ENCODE data around the gene CPT1A.
"Not testable (repeated sequence)": the region's sequence is repeated elsewhere in the genome, so short reads cannot be mapped to it uniquely, and the experiment has no call there.

The CPT1A gene

GRCh38 chr11:68841718-68842426, at the start of gene CPT1A:
Gene CPT1A (minus strand): TSS chr11:68841916. CDS start chr11:68815474, 26,442 bp downstream.
- DNase-seq: peak; percentile 73

GRCh38 chr11:68890490-68891231, 48.9 kb upstream of the CPT1A start:
- DNase-seq: peak; percentile 46

DNA sequence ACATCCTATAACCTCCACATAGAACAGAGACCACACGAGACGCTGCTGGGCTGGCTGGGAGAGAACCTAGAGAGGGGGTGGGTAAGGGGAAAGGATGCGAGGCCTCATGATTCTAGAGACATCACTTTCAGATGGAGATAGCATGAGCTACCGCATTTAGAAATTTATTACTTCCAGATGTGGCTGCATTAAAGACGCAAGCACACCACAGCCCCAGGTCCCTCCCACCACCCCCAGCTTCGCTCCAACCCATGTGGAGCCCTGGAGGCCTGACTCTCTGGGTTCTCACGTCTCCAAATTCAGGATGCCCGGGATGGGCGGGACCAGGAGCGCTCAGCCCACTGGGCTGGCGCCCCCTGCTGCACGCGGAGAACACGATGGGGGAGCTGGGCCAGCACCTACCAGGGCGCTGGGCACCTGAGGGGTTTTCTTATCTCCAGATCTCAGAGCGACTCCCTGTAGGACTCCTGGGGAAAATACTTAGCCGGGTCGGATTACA, 48.3 kb upstream of the CPT1A start:
- DNase-seq: no peak

- DNase-seq: not testable (repeated sequence)
Measured at GRCh38 chr11:68884827-68885226, 43.1 kb upstream of the CPT1A start.

DNA sequence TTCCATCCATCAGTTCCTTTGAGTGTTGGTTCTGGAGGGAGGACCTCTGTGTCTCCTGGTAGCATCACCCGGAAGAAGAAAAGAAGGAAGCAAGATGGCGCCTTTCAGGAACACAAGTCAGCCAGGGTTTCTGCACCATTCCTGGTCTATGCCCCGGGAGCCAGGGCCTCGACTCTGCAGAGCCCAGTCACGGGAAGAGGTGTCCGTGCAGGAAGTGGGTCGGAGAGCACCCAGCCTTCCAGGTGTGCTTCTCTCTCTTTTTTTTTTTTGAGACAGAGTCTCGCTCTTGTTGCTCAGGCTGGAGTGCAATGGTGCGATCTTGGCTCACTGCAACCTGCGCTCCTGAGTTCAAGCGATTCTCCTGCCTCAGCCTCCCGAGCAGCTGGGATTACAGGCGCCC, 40.7 kb upstream of the CPT1A start:
- DNase-seq: no peak

- DNase-seq: no peak
Measured at GRCh38 chr11:68881320-68881719, 39.6 kb upstream of the CPT1A start.

DNA sequence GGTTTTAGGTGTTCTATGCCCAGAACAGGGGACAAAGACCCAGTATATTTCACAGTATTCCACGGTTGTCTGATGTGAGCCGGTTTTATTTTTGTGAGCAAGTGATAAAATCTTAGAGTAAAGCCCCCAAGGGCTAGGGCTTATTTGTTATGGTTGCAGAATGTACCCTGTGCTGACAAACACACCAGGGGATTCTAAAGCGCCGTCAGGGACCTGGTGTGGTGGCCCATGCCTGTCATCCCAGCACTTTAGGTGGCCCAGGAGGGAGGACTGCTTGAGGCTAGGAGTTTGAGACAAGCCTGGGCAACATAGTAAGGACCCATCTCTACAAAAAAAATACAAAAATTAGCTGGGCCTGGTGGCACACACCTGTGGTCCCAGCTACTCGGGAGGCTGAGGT, 39.1 kb upstream of the CPT1A start:
- DNase-seq: no peak

DNA sequence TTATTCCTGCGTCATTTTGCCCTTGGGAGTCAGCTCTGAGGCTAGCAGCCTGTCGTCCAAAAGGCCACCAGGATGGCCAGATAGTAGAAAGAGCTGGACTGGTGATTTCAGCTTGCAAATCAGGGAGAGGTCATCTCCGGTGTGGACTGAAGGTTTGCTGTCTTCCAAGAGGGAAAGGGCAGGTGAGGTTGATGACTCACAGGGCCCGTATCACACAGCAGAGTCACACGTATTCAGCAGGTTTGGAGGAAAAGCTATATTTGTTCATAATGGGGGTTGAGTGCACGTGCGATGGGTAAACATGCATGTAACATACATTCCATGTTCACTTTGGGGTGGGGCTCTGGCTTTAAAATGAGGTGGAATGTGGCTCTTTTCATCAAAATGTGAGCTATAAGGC, 36.3 kb upstream of the CPT1A start:
- DNase-seq: no peak

- DNase-seq: no peak
Measured at GRCh38 chr11:68872216-68873003, 30.7 kb upstream of the CPT1A start.

DNA sequence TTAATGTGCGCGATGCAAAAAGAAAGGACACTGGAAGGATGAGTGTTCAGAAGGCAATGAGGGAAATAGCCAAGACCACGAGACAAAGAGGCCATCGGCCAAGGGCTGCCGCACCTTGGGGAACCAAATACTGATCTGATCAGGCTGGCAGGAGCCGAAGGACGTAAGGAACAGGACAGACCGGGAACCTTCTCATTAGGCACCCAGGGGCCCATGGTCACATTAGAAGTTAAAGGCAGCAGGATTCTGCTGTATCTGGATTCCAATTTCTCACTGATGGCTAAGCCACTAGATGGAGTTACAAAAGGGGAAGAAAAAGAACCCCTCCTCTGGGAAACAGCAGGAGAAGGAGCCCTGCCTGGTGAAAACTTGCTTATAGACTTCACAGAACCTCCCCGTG, 28.8 kb upstream of the CPT1A start:
- DNase-seq: no peak

GRCh38 chr11:68868221-68868835, 26.6 kb upstream of the CPT1A start:
- no peak for DNase-seq

- DNase-seq: no peak
Measured at GRCh38 chr11:68867066-68867465, 25.4 kb upstream of the CPT1A start.

- no peak for DNase-seq
Measured at GRCh38 chr11:68865241-68865640, 23.5 kb upstream of the CPT1A start.

DNA sequence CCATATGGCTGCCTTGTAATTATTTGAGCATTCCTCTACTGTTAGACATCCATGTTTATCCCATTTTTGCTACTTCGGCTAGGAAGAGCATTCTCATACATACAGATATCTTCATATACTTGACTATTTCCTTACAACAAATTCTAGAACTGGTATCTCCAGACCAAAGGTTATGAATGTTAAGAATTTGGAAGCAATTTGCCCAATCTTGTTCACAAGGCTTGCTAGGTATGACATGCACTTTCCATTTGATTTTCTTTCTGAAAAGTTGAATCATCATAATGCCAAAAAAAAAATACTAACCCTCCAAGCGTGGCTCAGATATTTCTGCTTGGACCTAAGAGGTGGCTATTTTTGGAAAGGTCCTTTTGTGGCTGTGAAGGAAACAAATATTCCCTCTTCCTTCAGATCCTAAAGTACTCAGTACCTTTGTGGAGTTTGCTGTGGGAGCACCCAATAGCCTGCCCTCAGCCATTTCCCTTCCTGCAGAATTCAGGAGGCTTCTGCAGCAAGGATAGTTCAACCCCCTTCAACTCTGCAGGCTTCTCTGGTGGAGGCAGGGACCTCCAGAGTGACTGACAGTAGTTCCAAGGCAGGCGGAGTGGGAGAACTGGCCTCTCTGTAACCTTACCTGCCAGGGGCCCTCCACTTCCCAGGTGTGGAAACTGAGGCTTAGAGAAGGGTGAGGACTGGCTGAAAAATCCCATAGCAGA, 22.0 kb upstream of the CPT1A start:
- no peak for DNase-seq

DNA sequence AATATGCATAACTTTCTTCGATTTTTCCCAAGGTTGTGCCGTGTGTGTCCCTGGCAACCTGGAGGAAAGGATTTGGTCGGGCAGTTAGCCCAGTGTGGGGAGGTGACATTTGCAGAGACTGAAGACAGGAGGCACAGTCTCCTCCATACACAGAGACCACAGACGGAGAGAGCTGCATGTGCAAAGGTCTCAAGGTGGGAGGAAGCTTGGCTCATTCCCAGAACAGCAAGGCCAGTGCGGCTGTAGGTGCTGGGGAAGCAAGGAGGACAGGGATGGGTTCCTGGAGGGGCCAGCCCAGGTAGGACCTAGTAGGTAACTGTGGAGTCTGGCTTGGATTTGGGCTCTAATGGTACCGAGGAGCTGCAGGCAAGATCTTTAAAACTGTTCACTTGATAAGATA, 20.7 kb upstream of the CPT1A start:
- DNase-seq: no peak

GRCh38 chr11:68859123-68859522, 17.4 kb upstream of the CPT1A start:
- DNase-seq: no peak

DNA sequence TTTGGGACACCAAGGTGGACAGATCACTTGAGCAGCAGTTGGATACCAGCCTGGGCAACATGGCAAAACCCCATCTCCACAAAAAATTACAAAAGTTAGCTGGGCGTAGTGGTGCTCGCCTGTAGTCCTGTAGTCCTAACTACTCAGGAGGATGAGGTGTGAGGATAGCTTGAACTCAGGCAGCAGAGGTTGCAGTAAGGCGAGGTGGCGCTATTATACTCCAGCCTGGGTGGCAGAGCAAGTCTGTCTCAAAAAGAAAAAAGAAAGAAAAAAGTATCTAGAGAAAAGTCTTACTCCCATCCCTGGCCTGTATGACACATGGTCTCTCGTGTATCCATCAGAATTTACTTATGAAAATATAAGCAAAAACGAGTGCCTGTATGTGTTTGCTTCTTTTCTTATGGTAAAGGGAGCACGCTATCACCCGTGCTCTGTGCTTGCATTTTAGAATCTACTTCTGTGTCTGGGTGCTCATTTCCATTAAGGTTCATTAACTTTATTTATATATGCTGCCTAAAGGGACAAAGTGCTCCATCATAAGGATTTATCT, 15.4 kb upstream of the CPT1A start:
- DNase-seq: no peak

GRCh38 chr11:68856425-68857030, 14.8 kb upstream of the CPT1A start:
- not testable (repeated sequence) for DNase-seq

DNA sequence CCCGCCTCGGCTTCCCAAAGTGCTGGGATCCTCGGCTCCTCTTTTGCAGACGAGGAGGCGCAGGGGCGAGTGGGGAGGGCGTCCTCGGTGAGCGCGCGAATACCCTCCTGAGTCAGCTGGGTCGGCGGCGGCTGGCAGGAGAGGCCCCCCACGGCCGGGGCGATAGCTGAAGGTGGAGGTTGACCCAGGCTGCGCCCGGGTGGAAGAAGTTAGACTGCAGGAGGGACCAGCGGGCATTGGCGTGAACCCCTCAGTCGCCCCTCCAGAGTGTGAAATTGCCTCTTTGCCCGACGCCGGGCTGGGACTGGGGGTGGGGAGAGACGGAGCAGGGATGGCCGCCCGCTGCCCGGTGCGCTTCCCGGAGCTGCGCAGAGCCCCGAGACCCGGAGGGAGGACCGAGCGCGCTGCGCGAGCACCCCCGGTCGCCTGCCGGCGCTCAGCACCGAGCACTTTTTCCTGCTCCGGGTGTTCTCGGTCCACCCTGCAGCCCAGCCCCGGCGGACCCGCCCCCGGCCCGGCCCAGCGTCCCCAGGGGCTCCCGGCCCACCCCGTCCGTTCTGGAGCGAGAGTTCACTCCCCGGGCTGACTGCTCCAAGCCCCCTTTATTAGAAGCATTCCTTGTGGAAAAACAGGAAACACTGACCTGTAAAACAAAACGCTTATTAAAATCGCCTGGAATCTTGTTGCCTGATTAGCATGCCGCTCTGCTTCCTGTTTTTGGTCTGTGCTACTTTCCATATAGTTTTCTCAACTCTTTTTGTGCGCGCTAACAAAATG, 13.7 kb upstream of the CPT1A start:
- no peak for DNase-seq

DNA sequence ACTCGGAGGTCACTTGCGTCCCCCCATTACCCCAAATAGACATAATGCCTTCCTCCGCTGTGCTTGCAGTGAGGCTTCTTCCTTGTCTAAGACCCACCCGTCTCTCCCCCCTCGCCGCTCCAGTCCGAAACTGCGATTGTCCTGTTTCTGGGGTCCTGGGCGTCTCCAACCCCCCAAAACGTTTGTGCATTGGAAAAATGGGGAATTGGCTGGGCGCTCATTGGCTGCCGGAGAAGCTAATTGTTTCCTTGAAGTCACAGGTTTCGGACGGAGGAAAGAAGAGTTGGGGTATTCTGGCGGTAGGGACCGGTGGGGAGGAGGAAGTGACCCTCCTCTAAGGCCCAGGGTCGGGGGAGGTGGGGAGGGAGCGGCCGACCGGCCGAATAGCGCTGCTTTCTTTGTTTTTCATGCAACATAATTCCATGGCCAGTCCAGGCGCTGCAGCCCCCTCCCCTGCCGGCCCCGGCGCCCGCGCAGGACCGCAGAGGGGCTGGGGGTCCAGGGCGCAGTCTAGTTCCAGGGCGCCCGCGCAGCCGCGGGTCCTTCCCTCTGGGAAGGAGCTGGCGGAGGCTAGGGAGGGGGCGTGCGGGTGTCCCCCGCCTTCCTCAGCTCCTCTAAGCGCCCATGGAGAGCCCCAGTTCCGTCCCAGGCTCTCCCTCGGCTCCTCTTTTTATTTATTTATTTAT, 12.7 kb upstream of the CPT1A start:
- no peak for DNase-seq
